Adipocyte (in vitro differentiated cells): ENCODE results near the gene CRTC1.
A peak's percentile ranks its signal among the peaks of the same experiment; 100 is the strongest.

Experiments used
- DNase-seq: peaks from one replicate; pipeline ENCODE4 v3.0.0-alpha.2; 2015; ENCODE audit warnings: low read depth
- H3K27me3 ChIP-seq: replicated peaks from 2 replicates; pipeline ENCODE4 v1.7.0; 2013; ENCODE audit warnings: mild to moderate bottlenecking, low read length, moderate library complexity; ENCODE audit not compliant: control insufficient read depth, insufficient read depth
- H3K36me3 ChIP-seq: 2 replicates; pipeline ENCODE4 v1.7.0; 2013; ENCODE audit warnings: low read length, mild to moderate bottlenecking, moderate library complexity; ENCODE audit not compliant: control insufficient read depth, insufficient read depth, severe bottlenecking
- H3K4me1 ChIP-seq: 2 replicates; pipeline ENCODE4 v1.7.0; 2013; ENCODE audit warnings: mild to moderate bottlenecking, low read length, moderate library complexity; ENCODE audit not compliant: control insufficient read depth, insufficient read depth
- H3K4me3 ChIP-seq: 2 replicates; pipeline ENCODE4 v1.7.0; 2013; ENCODE audit warnings: mild to moderate bottlenecking, low read length, moderate library complexity
- H3K9ac ChIP-seq: 2 replicates; pipeline ENCODE4 v1.7.0; 2013; ENCODE audit warnings: mild to moderate bottlenecking, low read length, moderate library complexity
- H3K9me3 ChIP-seq: 2 replicates; pipeline ENCODE4 v1.7.0; 2013; ENCODE audit warnings: mild to moderate bottlenecking, low read length, moderate library complexity; ENCODE audit not compliant: control insufficient read depth

Gene CRTC1

GRCh38 chr19:18788529-18789421, 105.3 kb downstream of the CRTC1 start:
- Histone ChIP-seq H3K4me3 (peak overlapping the region; percentile 78), H3K27me3 (no peaks in the 10 kb centered on the region), H3K4me1 (peaks cover 17% of the 10 kb centered on the region), H3K9me3 (no peaks in the 10 kb centered on the region), H3K9ac (peak overlapping the region; percentile 81), H3K36me3 (peaks cover 17% of the 10 kb centered on the region)
- DNase-seq = no peak

DNA sequence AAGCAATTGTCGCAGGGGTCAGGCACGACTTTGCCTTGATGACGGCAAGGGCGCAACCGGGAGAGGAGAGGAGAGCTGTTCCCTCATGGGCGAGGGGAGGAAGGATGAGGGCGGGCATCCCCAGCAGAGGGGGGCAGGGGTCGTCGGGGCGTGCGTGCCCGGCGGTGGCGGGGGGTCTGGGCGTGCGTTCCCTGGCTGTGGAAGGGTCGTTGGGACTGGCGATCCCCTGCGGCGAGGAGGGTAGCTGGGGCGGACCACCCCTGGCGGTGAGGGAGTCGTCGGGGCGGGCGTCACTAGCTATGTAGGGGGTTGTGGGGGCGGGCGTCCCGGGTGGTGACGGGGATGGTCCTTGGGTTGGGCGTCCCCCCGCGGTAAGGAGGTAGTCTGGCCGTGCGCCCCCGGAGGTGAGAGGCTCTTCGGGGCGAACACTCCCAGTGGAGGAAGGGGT, 106.0 kb downstream of the CRTC1 start:
- Histone ChIP-seq H3K27me3 (no peaks in the 10 kb centered on the region), H3K36me3 (peaks cover 11% of the 10 kb centered on the region), H3K9me3 (no peaks in the 10 kb centered on the region), H3K4me1 (peaks cover 17% of the 10 kb centered on the region), H3K4me3 (peak overlapping the region; percentile 78), H3K9ac (peak overlapping the region; percentile 81)
- no peak for DNase-seq

DNA sequence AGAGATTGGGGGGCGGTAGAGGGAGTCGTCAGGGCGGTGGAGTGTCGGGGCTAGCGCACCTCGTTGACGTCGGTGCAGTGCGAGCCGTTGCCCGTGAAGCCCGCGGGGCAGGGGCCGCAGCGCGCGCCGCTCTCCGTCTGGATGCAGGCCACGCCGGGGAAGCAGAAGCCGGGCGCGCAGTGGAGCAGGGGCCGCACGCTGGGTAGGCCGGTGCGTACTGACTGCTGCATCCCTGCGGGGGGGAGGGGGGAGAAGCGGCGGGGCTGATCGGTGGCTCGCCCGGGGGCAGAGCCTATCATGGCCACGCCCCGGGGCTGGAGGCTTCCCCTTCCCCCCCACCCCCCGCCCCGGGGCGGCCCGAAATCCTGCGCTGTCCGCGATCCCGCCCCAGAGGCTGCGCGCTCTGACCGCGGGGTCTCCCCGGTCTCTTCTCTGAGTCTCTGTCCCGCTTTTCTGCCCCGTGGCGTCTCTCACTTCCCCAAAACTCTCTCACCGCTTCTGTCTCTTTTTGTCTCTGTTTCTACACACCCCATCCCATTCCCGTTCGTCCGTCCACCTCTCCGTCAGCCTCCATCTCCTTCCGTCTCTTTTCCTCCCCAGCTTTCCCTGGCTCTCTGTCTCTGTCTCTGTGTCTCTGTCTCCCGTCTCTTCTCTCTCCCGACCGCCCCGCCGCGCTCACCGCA, 106.5 kb downstream of the CRTC1 start:
- peaks cover 6% of the 10 kb centered on the region for H3K36me3 ChIP-seq
- DNase-seq = peak; percentile 57
- no peaks in the 10 kb centered on the region for H3K9me3 ChIP-seq
- peak overlapping the region; percentile 85 for H3K4me3 ChIP-seq
- peaks cover 15% of the 10 kb centered on the region for H3K4me1 ChIP-seq
- no peaks in the 10 kb centered on the region for H3K27me3 ChIP-seq
- peak overlapping the region; percentile 88 for H3K9ac ChIP-seq

DNA sequence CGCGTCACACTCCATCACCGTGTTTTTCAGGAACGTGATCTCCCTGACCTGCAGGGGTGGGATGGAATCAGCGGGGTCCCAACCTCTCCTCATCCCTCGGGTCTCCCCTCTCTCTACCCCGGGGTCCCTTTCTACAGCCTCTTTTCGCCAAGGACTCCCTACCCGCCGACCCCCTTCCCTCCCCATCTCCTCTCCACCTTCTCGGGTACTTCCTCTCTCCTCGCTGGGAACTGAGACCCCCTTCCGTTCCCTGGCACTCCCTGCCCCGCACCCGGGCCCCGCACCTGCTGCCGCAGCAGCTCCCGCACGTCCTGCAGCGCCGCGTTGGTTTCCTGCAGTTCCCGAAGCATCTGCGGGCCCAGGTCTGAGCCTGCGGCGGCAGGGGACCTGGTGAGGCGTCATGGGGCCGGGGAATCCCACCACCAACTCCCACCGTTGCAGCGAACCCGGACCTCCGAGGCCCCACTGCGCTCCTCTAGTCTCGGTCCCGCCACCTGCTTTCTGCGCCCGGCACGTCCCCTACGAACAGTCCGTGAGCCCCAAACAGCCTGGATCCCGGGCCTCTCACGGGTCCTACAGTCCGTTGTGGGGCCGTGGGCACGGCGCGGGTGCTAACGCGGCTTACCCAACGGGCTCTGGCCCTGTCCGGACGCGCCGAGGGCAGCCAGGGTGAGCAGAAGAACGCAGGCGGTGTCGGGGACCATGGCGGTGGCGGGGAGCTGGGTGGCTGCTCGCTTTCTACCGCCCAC, 107.3 kb downstream of the CRTC1 start, which contains the start of gene COMP:
Gene COMP (minus strand): TSS at position 740 of the 749 bp plus-strand sequence. CDS start 36 bp downstream, at position 704.
- peak; percentile 25 for DNase-seq
- H3K4me3 ChIP-seq = peak within 1 kb of the TSS; percentile 85
- H3K4me1 ChIP-seq = peaks cover 17% of the 10 kb centered on the region
- no peaks in the 10 kb centered on the region for H3K9me3 ChIP-seq
- peak within 1 kb of the TSS; percentile 88 for H3K9ac ChIP-seq
- H3K27me3 ChIP-seq = no peaks in the 10 kb centered on the region
- H3K36me3 ChIP-seq = peaks cover 6% of the 10 kb centered on the region

GRCh38 chr19:18791315-18791678, 107.8 kb downstream of the CRTC1 start:
- Histone ChIP-seq H3K27me3 (no peaks in the 10 kb centered on the region), H3K36me3 (peaks cover 5% of the 10 kb centered on the region), H3K4me3 (peak overlapping the region; percentile 85), H3K4me1 (peaks cover 22% of the 10 kb centered on the region), H3K9me3 (no peaks in the 10 kb centered on the region), H3K9ac (peak overlapping the region; percentile 88)
- no peak for DNase-seq

GRCh38 chr19:18792661-18793060, 109.2 kb downstream of the CRTC1 start:
- H3K9ac ChIP-seq = no peak overlapping the region
- DNase-seq = no peak
- H3K4me3 ChIP-seq = peak overlapping the region; percentile 8
- no peaks in the 10 kb centered on the region for H3K36me3 ChIP-seq
- H3K9me3 ChIP-seq = no peaks in the 10 kb centered on the region
- no peaks in the 10 kb centered on the region for H3K27me3 ChIP-seq
- peaks cover 22% of the 10 kb centered on the region for H3K4me1 ChIP-seq

GRCh38 chr19:18793144-18794028, 109.9 kb downstream of the CRTC1 start:
- no peak for DNase-seq
- no peaks in the 10 kb centered on the region for H3K27me3 ChIP-seq
- H3K36me3 ChIP-seq = no peaks in the 10 kb centered on the region
- no peak overlapping the region for H3K4me3 ChIP-seq
- H3K4me1 ChIP-seq = peaks cover 22% of the 10 kb centered on the region
- no peaks in the 10 kb centered on the region for H3K9me3 ChIP-seq
- peak overlapping the region; percentile 16 for H3K9ac ChIP-seq

DNA sequence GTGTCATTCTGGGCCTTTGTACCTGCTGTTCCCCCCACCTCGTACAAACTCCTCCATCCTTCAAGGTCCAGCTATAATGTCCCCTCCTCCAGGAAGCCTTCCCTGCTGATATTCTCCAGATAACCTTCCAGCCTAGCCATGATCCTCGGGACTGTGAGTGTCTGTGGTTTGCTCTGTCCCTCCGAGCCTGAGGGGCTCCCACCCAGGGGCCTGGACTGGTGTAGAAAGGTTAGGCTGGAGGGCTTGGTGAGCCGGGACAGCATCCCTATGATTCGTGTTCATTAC, 110.5 kb downstream of the CRTC1 start:
- peaks cover 1% of the 10 kb centered on the region for H3K27me3 ChIP-seq
- no peaks in the 10 kb centered on the region for H3K9me3 ChIP-seq
- DNase-seq = no peak
- no peaks in the 10 kb centered on the region for H3K36me3 ChIP-seq
- no peak overlapping the region for H3K4me3 ChIP-seq
- H3K9ac ChIP-seq = peak overlapping the region; percentile 16
- peaks cover 22% of the 10 kb centered on the region for H3K4me1 ChIP-seq

DNA sequence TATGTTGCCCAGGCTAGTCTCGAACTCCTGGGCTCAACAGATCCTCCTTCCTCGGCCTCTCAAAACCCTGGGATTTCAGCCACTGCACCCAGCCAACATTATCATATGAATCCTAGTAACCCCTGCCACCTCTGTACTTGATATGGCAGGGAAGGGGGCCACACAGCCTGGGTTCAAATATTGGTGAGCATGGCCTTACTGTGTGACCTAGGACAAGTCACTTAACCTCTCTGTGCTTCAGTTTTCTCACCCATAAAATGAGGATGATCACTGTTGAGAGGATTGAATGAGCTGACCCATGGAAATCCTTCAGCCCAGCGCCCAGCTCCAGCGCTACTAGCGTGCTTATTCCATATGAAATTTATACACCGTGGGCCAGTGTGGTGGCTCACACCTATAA, 111.2 kb downstream of the CRTC1 start:
- Histone ChIP-seq H3K4me1 (peaks cover 22% of the 10 kb centered on the region), H3K4me3 (no peak overlapping the region), H3K9me3 (no peaks in the 10 kb centered on the region), H3K27me3 (peaks cover 8% of the 10 kb centered on the region), H3K36me3 (no peaks in the 10 kb centered on the region), H3K9ac (peak overlapping the region; percentile 62)
- no peak for DNase-seq

DNA sequence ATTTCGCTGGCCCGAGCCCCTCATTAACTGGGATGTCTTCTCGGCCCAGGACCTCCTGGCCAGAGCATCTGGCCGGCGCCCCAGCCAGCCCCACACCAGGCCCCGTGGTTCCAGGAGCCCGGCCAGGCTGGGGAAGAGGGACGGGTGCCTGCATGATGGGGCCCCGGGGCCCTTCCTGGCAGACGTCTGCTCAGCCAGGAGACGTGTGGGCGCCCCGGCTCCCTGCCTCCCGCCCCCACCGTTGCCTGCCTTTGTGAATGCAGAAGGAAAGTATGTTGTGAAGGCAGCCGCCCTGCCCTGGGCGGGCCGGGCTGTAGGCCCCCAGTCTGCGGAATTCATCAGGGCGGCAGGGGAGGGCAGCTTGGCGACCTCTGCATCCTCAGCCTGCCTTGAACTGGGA, 112.1 kb downstream of the CRTC1 start:
- Histone ChIP-seq H3K27me3 (peaks cover 9% of the 10 kb centered on the region), H3K4me3 (peak overlapping the region; percentile 29), H3K36me3 (no peaks in the 10 kb centered on the region), H3K9me3 (no peaks in the 10 kb centered on the region), H3K4me1 (peaks cover 22% of the 10 kb centered on the region), H3K9ac (peak overlapping the region; percentile 62)
- DNase-seq = peak; percentile 52
